AML-193 (cell line): ENCODE results near the gene TRIP10.
A peak's percentile ranks its signal among the peaks of the same experiment; 100 is the strongest.
"Not testable (repeated sequence)": the region's sequence is repeated elsewhere in the genome, so short reads cannot be mapped to it uniquely, and the experiment has no call there.

Source experiments
- DNase-seq, 2 experiments: peaks; one replicate each; lab custom pipeline; 2025; lab: John Stamatoyannopoulos, UW

The TRIP10 gene

DNA sequence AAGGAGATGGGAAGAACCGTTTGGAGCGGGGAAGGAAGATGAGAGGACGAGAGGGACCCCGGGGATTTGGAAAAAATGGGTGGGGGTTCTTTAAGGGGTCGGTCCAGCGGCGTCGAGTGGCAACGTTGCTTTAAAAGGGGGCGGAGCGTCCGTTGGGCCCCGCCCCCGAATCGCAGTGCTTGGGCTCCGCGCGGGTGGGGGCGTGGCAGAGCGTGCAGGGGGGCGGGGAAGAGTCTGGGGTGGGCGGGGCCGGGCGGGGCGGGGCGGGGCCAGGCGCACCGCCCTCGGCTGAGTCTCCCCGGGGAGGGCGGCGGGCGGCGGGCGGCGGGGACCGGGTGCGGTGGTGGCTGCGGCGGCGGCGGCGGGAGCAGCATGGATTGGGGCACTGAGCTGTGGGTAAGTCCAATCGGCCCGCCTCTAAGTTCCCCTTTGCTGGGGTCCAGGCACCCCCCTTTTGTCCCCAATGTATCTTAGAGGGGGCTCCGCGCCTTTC is at the start of gene TRIP10:
Gene TRIP10 (plus strand): TSS at position 291 of the 493 bp plus-strand sequence. CDS start 82 bp downstream, at position 373.
- DNase-seq: peak; percentile 58

DNA sequence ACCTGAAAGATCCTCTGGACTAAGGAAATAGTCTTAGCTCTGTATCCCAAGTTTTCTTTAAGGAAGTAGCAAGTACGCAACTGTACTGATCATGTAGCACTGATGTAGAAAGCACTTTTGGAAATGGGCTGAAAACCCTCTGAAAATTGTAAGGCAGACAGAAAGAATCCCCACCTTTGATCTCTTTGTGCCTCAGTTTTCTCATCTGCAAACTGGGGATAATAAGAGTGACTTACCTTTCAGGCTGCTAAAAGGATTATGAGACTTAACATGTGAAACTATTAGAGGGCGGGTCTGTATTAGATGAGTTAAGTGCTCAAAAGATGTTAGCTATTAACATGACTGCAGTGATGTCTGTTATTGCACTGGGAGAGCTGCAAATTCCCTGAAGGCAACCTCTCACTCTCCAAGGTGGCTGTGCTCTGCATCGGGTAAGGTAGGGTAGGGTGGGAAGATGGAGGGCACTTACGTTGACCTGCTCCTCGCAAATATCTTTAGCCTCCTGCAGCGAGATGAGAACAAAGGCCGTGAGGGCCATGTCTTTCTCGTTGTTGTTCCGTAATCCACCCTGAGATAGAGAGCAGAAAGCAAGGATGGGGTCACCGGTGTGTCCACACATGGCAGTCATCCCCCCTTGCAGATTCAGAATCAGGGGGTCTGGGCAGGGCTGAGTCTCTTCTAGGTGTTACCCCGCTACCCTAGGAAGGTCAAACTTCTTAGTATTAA is 49.2 kb upstream of the TRIP10 start:
- no peak for DNase-seq

DNA sequence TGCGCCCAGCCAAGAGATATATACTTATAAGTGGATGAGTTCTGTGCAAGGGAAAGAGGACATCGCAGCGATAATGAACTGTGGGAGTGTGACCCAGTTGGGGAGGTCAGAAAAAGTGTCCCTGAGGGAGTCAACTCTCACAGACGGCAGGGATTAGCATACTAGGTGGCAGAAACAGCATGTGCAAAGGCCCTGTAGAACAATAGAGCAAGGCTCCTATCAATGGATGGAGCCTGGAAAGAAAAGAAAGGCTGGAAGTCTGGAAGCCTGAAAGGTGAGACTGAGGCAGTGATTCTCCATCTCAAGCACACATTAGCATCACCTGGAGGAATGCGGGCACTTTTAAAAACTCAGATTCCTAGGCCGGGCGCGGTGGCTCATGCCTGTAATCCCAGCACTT is 48.1 kb upstream of the TRIP10 start:
- DNase-seq: no peak

DNA sequence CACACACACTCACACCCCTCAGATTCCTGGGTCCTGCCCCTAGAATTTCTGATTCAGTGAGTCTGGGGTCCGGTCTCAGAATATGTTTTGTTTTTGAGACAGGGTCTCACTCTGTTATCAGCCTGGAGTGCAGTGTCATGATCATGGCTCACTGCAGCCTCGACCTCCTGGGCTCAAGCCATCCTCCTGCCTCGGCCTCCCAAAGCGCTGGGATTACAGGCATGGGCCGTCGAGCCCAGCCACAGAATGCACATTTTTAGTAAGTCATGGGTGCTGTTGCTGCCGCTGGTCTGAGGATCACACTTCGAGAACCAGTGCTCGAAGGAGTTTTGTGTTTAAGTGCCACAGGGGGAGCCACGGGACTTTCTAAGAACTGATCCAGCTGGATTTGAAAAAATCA is 47.5 kb upstream of the TRIP10 start:
- no peak for DNase-seq

DNA sequence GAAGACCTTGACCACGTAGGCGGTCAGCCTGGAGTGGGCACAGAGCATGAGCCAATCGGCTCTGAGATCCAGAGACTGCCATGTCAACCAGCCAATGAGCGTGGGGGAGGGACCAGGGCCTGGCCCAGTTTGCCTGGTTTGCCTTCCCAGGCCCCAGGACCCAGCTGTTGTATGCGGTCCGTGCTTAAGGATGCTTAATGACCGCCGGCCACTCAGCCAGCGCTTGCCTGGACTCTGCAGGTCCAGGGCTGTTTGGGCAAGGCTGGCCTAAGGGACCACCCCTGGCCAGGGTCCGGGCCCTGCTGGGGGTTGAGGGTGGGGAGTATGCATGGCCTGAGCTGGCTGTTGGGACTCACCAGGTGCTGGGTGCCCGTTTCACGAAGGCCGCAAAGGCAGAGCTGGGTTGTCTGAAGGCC is 46.4 kb upstream of the TRIP10 start:
- DNase-seq: no peak

DNA sequence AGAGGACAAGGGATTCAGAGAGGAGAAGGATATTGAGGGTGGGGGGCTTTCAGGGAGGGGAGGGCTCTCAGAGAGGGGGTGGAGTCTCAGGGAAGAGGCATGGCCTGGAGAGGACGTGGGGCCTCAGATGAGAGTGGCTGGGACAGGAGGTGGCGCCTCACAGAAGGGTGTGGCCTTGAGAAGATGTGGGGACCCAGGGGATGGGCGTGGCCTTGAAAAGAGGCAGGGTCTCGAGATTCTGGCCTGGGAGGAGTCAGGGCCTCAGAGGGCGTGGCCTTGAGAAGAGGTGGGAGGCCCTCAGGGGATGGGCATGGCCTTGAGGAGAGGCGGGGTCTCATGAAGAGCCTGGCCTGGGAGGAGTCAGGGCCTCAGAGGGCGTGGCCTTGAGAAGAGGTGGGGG is 45.8 kb upstream of the TRIP10 start:
- DNase-seq: no peak

DNA sequence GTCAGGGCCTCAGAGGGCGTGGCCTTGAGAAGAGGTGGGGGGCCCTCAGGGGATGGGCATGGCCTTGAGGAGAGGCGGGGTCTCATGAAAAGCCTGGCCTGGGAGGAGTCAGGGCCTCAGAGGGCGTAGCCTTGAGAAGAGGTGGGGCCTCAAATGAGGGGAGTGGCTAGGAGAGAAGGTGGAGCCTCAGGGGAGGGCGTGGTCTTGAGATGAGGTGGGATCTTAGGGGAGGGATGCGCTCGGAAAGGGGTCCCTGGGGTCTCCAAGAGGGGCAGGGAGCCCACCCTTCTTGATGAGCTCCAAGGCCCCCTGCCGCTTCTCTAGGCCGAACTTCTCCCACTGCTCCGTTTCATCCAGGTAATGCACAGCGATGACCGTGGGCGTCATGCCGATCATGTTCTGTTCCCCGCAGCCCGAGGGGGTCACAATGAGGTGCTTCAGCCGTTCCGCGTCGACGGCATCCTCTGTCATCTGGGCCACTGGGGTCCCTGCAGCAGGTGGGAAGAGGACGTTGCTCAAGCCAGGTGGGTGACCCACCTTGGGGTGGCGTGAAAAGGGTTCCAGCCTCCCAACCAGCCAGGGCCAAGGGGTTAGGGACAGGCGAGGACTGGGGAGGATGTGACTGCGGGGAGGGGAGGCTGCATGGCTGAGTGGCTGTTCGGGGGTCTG is 45.2 kb upstream of the TRIP10 start:
- no peak for DNase-seq

DNA sequence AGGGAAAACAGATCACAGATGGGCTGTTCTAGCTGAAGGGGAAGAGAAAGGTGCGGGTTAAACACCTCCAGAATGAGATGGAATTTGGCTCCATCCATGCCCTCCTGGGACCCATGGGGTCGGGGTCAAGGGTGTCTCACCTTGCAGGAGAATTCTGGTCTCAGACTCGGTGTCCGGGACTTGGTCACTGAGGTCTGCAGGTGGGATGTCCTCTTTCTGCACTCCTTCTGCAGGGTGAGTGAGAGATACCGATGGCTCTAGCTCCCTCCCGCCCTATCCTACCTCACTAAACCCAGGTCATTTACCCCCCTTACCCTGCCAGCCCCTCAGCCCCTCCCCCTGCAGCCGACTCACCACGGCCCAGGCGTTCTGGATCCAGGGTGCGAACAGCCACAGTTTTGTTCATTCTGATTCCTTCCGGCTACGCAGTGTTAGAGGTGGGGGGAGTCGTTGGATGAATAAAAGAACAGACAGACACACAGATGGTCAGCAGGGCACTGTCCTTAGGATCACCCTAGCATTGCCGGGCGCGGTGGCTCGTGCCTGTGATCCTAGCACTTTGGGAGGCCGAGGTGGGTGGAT is 43.1 kb upstream of the TRIP10 start:
- no peak for DNase-seq

DNA sequence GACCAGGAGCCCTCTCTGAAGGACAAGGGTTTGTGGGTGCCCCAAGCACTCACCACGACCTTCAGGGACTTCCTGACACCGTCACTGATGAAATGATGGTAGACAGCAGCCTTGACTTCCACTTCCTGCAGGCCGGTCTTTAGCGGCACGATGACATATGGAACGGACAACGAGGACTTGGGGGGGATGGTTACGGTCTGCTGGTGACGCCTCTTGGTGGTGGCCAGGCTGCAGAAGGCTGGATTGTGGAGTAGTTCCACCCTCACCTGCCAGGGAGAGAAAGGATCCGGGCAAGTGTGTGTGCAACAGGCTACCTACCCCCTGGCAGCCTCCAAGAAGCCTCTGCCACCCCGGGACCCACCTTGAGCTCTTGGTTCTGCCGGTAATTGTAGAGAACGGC is 42.2 kb upstream of the TRIP10 start:
- no peak for DNase-seq

- no peak for DNase-seq
Observed at GRCh38 chr19:6699935-6700334, 39.5 kb upstream of the TRIP10 start.

GRCh38 chr19:6700586-6701316 is 38.7 kb upstream of the TRIP10 start:
- DNase-seq: no peak

DNA sequence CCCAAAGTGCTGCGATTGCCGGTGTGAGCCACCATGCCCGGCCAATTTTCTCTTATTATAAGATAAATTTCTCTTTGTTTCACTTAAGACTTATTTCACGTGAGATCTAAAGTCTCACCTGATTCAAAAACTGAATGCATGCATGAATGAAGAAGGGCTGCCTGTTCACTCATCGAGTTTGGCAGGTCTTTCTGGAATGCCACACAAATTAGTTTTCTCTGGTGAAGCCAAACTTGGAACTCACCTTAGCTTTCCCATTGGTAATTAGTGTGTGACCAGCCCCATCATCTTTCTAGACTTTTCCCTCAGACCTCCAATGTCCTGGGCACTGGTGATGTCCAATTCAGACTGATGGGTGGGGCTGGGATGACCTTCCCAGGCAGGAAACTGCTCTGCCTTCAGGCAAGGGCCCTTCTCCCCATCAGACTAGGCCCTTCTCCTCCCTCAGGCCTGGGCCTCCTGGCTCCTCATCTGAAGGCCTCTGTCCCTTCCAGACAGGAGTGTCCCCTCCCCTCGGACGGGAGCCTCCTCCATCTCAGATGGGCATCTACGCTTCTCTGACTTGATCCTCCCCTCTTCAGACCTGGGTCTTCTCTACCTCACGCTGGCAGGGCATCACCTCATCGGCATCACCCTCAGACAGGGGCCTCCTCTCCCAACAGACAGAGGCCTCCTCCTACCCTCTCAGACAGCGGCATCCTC is 33.4 kb upstream of the TRIP10 start:
- no peak for DNase-seq

- DNase-seq: no peak
Observed at GRCh38 chr19:6706633-6706958, 32.9 kb upstream of the TRIP10 start.

GRCh38 chr19:6707011-6707657 is 32.3 kb upstream of the TRIP10 start:
- no peak for DNase-seq

DNA sequence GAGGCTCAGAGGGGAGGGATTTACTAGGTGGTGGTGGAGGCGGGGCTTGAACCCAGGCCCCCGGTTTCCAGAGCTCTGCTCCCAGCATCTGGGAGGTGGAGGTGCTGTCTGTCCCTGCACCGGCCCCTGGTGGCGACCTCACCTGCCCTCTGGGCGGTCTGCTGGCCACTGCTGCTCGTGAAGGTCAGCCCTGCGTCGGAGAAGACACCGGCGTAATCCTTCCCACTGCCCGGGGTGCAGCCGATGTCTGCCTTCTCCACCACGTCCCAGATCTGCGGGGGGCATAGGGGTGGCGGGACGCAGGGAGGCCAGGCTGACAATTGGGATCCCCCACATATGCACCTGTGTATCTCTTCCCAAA is 31.8 kb upstream of the TRIP10 start:
- DNase-seq: no peak

DNA sequence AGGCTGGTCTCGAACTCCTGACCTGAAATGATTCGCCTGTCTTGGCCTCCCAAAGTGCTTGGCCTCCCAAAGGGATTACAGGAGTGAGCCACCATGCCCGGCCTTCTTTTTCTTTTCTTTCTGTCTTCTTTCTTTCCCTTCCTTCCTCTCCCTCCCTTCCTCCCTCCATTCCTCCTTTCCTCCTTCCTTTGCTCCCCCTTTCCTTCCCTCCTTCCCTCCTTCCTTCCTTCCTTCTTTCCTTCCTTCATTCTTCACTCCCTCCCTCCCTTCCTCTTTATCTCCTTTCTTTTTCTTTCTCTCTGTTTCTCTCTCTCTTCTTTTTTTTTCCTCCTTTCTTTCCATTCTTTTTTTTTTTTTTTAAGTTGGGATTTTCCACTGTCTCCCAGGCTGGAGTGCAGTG is 31.1 kb upstream of the TRIP10 start:
- no peak for DNase-seq

DNA sequence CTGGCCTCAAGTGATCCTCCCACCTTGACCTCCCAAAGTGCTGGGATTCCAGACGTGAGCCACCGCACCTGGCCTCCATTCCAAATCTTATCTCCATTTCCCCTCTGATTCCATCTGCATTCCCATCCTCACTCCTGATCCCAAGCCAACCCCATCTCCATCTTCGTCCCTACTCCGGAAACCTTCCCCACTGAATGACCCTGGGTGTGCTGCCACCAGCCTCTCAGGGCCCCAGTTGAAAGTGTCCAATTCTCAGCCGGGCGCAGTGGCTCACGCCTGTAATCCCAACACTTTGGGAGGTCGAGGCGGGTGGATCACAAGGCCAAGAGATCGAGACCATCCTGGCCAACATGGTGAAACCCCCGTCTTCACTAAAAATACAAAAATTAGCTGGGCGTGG is 30.6 kb upstream of the TRIP10 start:
- DNase-seq: not testable (repeated sequence)

DNA sequence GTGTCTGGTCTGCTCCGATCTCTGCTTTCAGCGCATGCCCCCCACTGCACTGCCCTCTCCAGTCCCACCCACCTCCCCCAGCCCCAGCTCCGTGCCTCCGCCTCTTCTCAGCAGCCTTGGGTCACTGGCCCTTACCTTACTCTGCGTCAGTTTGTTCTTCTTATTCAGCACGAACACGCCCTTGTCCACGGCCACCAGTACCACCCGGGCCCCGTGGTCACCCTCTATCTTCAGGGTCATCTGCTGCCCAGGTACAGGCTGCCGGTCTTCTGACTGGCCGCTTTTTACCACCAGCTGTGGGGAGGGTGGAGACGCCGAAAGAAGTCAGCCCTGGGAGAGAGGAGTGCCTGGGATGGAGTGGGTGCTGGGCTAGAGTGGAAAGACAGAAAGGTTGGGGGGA is 29.9 kb upstream of the TRIP10 start:
- DNase-seq: no peak

DNA sequence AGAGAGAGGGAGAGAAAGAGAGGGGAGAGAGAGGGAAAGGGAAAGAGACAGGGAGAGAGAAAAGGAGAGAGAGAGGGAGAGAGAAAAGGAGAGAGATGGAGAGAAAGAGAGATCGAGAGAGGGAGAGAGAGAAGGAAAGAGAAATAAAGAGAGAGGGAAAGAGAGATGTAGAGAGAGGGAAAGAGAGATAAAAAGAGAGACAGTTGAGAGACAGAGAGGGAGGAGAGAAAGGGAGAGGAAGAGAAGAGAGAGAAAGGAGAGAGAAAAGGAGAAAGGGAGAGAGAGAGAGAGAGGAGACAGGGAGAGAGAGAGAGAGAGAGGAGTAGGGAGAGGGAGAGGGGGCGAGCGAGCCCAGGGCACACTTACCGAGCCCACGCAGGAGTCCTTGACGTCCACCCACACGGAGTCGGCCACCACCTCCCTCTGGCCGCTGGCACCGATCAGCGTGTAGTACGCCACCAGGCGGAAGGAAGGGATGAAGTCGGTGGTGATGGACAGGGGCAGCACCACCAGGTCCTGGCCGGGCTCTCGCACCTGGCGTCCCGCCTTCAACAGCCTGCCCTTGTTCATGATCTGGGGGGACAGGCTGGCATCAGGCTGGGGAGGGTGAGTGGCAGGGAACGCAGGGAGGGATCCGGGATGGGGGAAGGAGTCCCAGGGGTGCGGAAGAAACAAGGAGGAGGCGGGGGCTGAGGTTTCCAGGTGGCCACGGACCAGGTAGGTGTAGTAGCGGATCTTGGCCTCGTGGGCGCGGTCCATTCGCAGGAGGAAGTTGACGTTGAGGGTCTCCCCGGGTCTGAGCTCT is 29.0 kb upstream of the TRIP10 start:
- no peak for DNase-seq

- no peak for DNase-seq
Observed at GRCh38 chr19:6711078-6711361, 28.5 kb upstream of the TRIP10 start.

DNA sequence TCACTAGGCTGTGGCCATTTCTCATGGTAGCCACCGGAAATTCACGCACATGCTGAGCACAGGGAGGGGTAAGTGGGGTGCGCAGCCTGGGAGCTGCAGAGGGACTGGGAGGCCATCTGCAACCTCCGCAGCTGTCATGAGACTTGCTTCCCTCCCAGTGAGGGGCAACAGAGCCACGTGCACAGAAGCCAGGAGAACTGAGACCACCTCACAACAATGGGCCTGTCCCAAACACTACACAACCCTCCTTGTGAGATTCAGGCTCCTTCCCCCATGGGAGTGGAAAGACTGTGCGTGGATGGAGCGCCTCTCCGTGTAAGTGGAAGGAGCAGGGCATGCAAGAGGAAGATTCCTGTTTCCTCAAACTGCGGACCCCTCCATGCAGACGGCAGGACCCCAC is 27.9 kb upstream of the TRIP10 start:
- DNase-seq: no peak
